Activated T-cell treated with anti-CD3 and anti-CD28 coated beads, Interleukin-2, amount 50 U/mL, for 48 hours (primary cell): ENCODE data around the gene ZNF622.

Experiments used
- DNase-seq, 2 experiments: peaks; one replicate each; pipeline ENCODE4 v3.0.0-alpha.2; 2020

ZNF622 gene

GRCh38 chr5:16465544-16466432 is at the start of gene ZNF622:
Gene ZNF622, minus strand, starts transcription at chr5:16465800. Its CDS starts 135 bp downstream, at chr5:16465665.
- DNase-seq, result peak; percentile 92 to 93

- no peak for DNase-seq
Measured at GRCh38 chr5:16510098-16510497, 44.5 kb upstream of the ZNF622 start.

GRCh38 chr5:16508730-16509531 is 43.3 kb upstream of the ZNF622 start:
- DNase-seq, result no peak

GRCh38 chr5:16507716-16508115 is 42.1 kb upstream of the ZNF622 start:
- DNase-seq, result no peak

- no peak for DNase-seq
Measured at GRCh38 chr5:16505904-16506303, 40.3 kb upstream of the ZNF622 start.

GRCh38 chr5:16505140-16505891 is 39.7 kb upstream of the ZNF622 start:
- no peak for DNase-seq

GRCh38 chr5:16504571-16504970 is 39.0 kb upstream of the ZNF622 start:
- DNase-seq, result no peak

GRCh38 chr5:16502866-16503265 is 37.3 kb upstream of the ZNF622 start:
- no peak for DNase-seq

- DNase-seq, result no peak
Measured at GRCh38 chr5:16500024-16500423, 34.4 kb upstream of the ZNF622 start.

GRCh38 chr5:16497546-16497945 is 31.9 kb upstream of the ZNF622 start:
- DNase-seq, result no peak

- DNase-seq, result no peak
Measured at GRCh38 chr5:16493261-16493660, 27.7 kb upstream of the ZNF622 start.

GRCh38 chr5:16492398-16493140 is 27.0 kb upstream of the ZNF622 start:
- DNase-seq, result no peak

- no peak for DNase-seq
Measured at GRCh38 chr5:16490911-16491310, 25.3 kb upstream of the ZNF622 start.

- DNase-seq, result no peak
Measured at GRCh38 chr5:16489322-16489791, 23.8 kb upstream of the ZNF622 start.

- no peak for DNase-seq
Measured at GRCh38 chr5:16487456-16487855, 21.9 kb upstream of the ZNF622 start.

GRCh38 chr5:16486711-16487111 is 21.1 kb upstream of the ZNF622 start:
- DNase-seq, result no peak

- DNase-seq, result no peak
Measured at GRCh38 chr5:16485656-16486055, 20.1 kb upstream of the ZNF622 start.

- no peak for DNase-seq
Measured at GRCh38 chr5:16484081-16484480, 18.5 kb upstream of the ZNF622 start.

GRCh38 chr5:16483361-16483760 is 17.8 kb upstream of the ZNF622 start:
- no peak for DNase-seq

- no peak for DNase-seq
Measured at GRCh38 chr5:16482891-16483290, 17.3 kb upstream of the ZNF622 start.

GRCh38 chr5:16480821-16481538 is 15.4 kb upstream of the ZNF622 start:
- DNase-seq, result no peak

- no peak for DNase-seq
Measured at GRCh38 chr5:16480144-16480543, 14.5 kb upstream of the ZNF622 start.
